ENCODE results near the gene TOM1L2.

- TF ChIP-seq CTCF (IDR thresholded peaks at IDR 0.05) (no peak), POLR2A (IDR thresholded peaks at IDR 0.05) (no peak)
Measured at GRCh38 chr17:18002171-18002570, 30.0 kb upstream of the TOM1L2 start.

Measured in uterus (tissue), 2 donors.